ENCODE data around the gene ETV4.

DNA sequence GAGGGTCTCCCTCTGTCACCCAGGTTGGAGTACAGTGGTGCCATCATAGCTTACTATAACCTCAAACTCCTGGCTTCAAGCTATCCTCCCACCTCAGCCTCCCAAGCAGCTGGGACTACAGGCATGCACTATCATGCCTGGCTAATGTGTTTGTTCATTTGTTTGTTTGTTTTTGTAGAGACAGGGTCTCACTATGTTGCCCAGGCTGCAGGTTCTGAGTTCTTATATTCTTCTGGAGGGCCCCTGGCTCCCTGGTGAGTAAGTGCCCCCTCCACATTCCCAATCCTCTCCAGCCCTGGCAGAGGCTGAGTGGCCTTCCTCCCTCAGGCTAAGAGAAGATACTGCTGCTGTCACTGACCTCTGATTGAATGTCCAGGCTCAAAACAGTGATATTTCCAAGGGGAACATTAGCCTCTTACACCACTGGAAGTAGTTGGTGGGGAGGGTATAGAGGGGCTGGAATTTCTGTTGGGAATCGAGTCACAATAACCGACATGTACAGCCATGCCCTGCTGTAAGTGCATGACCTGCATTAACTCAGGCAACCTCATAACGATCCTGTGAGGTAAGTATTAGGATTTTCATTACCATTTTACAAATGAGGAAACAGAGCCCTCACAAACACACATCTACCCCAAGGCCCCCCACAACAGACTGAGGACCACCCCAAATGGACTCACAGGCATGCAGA is 2.7 kb upstream of the ETV4 start:
- TF ChIP-seq, protein P1, sequence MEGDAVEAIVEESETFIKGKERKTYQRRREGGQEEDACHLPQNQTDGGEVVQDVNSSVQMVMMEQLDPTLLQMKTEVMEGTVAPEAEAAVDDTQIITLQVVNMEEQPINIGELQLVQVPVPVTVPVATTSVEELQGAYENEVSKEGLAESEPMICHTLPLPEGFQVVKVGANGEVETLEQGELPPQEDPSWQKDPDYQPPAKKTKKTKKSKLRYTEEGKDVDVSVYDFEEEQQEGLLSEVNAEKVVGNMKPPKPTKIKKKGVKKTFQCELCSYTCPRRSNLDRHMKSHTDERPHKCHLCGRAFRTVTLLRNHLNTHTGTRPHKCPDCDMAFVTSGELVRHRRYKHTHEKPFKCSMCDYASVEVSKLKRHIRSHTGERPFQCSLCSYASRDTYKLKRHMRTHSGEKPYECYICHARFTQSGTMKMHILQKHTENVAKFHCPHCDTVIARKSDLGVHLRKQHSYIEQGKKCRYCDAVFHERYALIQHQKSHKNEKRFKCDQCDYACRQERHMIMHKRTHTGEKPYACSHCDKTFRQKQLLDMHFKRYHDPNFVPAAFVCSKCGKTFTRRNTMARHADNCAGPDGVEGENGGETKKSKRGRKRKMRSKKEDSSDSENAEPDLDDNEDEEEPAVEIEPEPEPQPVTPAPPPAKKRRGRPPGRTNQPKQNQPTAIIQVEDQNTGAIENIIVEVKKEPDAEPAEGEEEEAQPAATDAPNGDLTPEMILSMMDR (IDR thresholded peaks at IDR 0.05; ENCODE audit: poor library complexity, severe bottlenecking), result no peak
- TF ChIP-seq EZH2 (IDR thresholded peaks at IDR 0.05; ENCODE audit: borderline replicate concordance, insufficient read depth, low read length, poor library complexity, severe bottlenecking), result no peak

All from neural cell (in vitro differentiated cells).